NCI-H2107 (cell line): Measurements from ENCODE around the gene IL17C.
"Not testable (repeated sequence)": the region's sequence is repeated elsewhere in the genome, so short reads cannot be mapped to it uniquely, and the experiment has no call there.

Experiments
- DNase-seq: peaks from one replicate; lab custom pipeline; 2025; lab: John Stamatoyannopoulos, UW

Gene IL17C, protein sequence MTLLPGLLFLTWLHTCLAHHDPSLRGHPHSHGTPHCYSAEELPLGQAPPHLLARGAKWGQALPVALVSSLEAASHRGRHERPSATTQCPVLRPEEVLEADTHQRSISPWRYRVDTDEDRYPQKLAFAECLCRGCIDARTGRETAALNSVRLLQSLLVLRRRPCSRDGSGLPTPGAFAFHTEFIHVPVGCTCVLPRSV

DNA sequence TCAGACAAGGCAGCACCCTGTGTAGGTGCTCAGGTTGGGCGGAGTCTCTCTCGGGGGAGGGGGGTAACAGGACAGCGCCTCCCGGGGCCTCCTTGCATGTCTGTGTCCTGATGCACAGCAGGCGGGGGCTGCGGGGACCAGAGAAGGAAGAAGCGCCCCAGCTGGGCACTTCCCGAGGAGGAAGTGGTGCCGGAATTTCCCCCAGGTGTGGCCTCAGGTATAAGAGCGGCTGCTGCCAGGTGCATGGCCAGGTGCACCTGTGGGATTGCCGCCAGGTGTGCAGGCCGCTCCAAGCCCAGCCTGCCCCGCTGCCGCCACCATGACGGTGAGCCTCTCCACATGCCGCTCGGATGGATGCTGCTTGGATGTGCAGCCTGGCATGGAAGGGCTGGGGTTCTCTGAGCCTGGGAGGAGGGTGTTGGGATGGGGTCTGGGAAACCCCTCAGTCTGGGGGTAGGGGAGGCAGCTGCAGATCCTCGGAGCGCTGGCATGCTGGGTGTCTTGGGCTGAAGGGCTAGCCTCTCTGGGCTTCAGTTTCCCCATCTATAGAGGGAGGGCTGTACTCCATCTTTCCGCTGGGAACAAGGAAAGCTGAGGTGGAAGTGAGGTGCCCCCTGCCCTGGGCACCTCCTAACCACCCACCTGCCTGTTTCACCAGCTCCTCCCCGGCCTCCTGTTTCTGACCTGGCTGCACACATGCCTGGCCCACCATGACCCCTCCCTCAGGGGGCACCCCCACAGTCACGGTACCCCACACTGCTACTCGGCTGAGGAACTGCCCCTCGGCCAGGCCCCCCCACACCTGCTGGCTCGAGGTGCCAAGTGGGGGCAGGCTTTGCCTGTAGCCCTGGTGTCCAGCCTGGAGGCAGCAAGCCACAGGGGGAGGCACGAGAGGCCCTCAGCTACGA, at the start of gene IL17C:
Gene IL17C (plus strand): TSS at position 250 of the 908 bp plus-strand sequence. CDS start 70 bp downstream, at position 320.
- peak; percentile 68 for DNase-seq

DNA sequence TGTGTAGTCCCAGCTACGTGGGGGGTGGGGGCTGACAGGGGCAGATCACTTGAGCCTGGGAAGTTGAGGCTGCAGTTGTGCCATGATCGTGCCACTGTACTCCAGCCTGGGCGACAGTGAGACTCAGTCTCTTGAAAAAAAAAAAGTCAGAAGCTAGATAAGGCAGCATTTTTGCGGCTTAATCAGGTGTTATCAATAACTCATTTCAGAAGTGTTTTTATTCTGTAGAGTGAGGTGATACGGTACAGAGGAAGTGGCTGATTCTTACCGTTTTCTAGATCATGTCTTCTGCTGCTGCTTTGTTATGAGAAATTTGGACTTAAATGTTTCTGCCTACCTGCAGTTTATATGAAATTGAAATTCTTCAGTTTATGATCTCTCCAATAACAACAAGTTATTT, 49.6 kb upstream of the IL17C start:
- no peak for DNase-seq

DNA sequence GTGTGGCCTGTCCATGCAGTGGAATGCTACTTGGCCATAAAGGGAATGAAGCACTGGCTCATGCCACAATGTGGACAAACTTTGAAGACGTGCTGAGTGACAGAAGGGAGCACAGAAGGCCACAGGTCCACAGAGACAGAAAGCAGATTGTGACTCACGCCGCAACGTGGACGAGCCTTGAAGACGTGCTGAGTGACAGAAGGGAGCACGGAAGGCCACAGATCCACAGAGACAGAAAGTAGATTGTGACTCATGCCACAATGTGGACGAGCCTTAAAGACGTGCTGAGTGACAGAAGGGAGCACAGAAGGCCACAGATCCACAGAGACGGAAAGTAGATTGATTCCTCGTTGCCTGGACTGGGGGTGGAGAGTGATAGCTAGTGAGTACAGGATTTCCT, 48.9 kb upstream of the IL17C start:
- DNase-seq: no peak

DNA sequence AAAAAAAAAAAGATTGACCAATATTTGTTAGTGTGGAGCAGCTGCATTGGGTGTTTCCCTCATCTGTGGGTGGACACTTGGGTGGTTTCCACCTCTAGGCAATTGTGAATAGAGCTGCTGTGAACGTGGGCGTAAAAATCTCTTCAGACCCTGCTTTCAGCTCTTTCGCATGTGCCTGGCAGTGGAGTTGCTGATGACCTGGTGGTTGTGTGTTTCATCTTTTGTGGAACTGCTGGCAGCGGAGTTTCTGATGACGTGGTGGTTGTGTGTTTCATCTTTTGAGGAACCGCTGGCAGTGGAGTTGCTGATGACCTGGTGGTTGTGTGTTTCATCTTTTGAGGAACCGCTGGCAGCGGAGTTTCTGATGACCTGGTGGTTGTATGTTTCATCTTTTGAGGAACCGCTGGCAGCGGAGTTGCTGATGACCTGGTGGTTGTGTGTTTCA, 46.8 kb upstream of the IL17C start:
- no peak for DNase-seq

DNA sequence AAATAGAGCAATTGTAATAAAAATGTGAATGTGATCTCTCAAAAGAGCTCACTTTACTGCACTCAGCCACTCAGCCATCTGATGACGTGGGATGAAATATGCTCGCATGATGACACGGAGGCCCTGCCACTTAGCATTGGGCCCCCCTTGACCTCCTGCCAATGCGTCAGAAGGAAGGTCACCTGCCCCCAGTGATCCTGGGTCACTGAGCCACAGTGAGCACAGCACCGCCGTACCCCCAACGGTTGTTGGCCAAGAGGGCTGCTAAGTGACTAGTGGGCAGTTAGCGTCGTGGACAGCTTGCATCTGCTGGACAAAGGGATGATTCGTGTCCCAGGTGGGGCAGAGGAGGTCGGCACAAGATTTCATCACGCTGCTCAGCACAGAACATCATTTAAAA, 45.3 kb upstream of the IL17C start:
- DNase-seq: no peak

DNA sequence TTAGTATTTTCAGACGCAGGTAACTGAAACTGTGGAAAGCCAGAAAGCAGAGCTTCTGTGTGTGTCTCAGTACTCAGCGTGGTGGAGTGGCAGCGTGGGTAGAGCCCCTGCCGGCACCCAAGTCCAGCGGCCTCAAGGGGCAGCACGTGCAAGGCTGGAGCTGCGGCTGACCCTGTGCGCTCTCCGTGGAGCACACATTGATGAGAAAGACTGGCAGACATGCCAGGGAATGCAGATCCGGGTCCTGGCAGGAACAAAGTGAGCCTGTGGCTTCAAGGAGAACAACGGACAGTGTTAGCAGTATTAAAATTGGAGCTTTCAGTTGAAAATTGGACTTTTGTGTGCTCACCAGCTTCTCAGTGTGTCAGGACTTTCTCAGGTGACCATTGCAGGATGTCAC, 44.9 kb upstream of the IL17C start:
- no peak for DNase-seq

DNA sequence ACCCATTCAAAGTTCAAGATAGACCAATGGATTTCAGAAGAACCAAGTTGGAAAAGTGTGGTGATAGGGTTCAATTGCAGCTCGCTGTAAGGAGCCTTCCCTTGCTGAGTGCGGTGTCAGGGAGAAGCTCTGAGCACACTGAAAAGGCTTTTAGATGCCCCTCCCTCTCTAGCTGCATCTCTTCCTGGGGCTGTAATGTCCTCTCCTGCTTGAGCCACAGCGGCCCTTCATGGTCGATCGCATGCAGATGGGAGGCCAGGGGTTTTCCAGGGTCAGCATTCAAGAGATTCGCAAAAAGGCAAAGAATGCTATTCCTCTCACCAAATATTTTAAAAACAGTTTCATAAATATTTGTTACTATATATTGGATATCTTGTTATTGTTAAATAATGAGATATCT, 44.5 kb upstream of the IL17C start:
- DNase-seq: no peak

DNA sequence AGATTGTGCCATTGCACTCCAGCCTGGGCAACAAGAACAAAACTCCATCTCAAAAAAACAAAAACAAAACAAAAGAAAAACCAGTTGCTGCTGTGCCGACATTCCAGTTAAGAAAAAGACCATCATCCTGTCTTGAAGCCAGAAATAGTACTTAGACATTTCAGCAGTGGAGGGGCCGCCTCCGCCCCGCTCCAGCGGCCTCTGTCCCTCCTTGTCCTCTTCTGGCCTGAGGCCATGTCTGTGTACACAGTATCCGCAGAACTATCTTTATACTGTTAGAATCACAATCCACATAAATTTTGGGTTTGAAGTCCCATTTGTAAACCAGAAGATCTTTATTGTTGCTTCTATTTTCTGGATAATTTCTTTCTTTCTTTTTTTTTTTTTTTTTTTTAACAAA, 43.3 kb upstream of the IL17C start:
- no peak for DNase-seq

DNA sequence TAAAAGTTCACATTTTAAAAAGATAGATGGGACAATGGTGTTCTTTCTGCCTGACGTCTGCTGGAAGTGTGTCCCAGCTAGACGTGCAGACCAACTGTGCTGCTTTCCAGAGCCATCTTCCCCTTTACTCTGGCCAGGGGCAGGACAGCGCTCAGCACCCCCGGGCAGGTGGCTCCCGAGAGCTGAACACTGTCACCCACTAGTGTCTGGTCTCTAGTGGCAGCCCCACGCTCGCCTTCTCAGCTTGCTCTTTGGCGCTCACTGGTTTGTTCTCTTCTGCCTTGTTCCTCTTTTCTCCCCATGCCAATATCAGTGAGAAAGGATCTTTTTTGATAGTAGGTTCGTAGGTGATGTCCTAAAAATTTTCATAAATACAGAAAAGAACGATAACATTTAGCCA, 42.5 kb upstream of the IL17C start:
- no peak for DNase-seq

DNA sequence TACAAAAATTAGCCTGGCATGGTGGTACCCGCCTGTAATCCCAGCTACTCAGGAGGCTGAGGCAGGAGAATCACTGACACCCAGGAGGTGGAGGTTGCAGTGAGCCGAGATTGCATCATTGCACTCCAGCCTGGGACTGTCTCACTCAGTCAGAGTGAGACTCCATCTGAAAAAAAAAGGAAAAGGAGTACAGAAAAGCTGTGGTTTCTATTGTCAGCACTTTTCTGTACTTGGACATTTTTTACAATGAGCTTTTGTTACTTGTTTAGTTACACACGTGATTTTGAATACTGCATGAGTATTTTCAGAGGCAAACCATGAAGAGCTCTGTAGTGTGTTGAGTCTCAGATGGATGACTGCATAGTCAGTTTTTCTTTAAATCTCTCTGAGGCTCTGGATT, 41.9 kb upstream of the IL17C start:
- DNase-seq: no peak

DNA sequence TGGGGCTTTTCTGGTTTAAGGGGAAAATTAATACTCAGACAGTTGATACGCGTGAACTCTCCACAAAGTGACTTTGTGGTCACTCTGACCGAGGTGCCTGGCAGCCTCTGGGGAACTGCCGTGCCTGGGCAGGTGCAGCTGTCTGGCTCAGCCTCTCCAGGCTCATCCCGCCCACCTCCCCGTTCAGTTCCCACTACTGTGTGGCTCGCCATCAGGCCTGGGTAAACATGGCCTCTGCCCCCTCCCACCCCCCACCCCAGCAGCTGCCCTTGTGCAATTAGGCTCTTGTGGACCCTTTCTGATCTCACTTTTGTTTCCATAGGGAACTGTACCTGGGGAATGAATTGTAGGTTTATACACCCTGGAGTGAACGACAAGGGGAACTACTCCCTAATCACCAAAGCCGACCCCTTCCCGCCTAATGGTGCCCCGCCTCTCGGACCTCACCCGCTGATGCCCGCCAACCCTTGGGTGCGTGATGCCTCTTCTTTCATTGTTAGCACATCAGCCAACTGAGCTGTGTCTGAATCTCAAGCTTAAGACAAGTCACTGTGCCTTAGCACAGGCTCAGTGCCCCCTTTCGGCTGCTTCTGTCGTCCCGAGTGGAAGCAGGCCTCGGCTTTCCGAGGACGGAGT, 40.4 kb upstream of the IL17C start:
- no peak for DNase-seq

DNA sequence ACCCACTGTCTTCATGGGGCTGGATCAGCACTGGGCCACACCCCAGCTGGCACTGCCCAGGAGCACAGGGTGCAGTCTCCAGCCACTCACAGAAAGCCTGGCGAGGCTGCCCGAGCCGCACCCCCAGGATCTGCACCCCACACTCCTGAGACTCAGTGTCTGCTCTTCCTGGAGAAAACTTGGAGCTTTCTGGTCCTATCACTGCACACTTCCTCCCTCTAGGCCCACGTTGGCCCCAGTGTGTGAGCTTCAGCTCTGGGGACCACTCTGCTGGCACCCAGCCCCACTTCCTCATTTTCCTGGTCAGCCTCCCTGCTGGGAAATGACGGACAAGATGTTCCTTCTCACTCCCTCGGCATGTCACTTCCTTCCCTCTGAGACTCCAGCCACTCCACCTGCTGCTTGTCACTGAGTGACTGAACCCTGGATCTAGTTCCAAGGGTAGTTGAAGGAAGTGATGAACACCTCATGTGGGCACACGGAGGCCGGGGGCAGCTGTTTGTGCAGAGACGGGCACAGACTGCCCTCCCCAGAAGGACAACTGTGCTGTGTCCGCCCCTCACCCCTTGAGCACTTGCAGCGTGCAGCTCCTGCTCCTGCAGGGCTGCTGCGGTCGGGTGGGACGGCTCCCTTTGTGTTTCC, 39.2 kb upstream of the IL17C start:
- no peak for DNase-seq

DNA sequence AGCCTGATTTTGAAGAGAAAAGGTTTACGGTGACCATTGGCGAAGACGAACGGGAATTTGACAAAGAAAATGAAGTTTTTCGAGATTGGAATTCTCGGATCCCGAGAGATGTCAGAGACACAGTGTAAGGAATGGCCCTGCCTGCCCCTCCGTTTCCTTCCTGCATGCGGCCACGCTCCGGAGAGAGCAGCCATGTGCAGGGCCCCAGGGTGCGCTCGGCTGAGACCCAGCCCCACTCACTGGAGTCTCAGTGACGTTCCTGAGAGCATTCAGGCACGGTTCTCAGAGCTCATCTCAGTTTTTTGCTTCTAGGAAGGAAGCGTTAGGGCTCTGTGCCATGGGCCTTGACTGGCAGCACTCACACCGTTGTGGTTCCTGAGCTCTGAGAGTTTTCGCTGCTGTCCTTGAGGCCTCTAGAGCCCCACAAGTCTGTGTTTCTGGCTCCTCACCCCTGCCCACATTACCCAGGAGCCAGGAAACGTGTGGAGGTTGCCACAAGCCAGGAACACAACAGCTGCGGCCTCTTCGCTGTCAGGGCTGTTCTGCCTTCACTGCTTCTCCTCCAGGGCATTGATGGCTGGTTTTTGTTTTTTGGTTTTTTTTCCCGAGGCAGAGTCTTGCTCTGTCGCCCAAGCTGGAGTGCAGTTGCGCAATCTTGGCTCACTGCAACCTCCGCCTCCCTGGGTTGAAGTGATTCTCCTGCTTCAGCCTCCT, 38.4 kb upstream of the IL17C start:
- no peak for DNase-seq

DNA sequence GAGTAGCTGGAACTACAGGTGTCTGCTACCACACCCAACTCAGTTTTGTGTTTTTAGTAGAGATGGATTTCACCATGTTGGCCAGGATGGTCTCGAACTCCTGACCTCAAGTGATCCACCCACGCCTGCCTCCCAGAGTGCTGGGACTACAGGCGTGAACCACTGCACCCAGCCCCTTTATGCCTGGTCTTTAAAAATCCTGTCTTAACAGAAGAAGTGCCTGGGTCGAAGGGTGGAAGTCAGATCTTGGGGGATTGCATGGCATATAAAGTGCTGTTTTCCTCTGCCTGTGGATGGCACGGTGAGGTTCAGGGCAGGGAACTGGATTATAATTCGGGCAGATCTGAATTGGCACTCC, 37.9 kb upstream of the IL17C start:
- no peak for DNase-seq

DNA sequence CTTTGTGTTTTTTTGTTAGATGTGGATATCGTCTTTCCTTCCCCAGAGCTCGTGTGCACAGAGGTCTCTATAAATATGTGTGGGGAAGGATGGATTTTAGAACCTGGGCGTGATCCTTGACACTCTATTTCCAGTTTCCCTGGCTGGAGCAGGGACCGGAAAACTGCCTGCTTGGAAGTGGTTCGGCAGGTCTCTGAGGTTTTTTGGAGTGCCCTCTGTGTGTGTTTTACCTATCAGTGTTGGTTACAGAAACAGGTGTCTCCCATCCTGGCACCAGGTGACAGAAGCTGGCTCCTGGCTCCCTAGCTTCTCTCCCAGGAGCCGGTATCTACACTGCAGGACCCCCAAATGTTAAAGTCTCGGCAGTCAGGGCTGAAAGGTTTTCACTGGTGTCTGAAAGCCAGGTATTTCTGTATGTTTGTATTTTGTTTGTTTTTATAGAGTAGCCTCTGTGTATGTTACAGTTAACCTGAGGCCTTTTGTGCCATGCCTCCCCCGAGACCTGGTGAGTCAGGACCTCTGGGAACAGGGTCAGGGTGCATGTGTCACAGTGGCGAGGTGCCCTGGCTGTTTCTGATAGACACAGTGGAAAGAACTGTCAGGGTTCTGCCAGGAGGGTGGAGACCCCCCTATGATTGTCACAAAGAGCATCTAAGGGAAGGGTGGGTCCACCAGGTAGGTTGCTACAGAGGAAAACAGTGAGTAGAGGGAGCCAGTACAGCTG, 36.9 kb upstream of the IL17C start:
- DNase-seq: peak; percentile 35

DNA sequence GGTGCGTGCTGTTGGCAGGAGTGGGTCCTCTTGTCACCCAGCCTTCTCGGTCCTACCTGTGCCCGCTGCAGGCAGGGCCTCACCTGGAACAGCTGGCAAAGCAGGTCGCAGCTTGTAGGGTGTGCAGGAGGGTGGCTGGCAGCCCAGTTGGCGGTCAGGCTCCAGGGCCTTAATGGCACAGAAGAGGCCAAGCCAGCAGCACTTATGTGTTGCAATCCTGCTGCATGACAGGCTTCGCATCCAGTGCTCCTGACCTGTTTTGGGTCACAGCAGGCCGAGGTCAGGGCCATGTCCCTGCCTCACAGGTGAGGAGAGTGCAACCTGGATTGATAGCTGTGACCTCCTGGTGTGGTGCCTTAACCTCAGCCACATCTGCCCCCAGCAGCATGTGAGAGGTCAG, 36.3 kb upstream of the IL17C start:
- no peak for DNase-seq

DNA sequence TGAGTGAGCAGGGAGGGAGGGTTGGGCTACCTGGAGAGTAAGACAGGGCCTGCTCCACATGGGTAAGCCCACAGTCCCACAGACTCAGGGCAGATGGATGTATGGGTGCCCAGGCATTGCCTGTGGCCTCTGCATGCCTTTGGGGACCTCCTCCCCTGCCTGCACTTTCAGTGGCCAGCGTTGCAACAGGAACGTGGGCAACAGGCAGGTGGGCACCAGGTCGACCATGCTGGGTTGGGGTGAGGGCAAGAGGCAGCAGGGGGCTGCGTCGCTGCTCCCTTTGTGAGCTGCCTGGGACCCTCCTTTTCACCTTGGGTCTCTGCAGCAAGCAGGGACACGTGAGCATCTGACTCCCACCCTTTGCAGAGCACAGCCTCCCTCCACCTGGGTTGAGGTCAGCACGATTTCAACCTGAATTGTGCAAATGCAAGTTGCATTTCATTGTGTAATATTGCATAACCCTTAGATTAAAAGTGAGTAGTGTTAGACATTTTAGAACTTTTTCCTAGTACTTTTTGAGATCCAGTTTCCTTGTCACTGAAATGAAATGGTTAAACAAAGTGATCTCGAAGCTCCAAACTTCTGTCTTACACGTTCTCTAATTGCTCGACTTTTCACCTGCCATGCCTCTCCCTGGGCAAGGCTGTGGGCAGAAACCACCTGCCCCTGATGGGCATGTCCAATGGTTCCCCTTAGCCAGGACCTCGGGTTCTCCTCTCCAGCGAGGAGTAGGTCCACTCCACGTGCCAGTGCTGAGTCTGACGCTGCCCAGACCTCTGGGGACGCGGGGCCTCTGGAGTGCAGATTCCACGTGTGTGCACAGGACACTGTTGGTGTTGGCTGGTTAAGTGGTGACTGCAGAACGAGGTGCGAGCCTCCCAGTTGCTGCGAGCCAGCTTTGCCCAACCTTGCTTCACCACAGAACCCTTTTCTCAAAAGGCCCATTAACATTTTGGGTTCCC, 32.9 kb upstream of the IL17C start:
- DNase-seq: no peak

DNA sequence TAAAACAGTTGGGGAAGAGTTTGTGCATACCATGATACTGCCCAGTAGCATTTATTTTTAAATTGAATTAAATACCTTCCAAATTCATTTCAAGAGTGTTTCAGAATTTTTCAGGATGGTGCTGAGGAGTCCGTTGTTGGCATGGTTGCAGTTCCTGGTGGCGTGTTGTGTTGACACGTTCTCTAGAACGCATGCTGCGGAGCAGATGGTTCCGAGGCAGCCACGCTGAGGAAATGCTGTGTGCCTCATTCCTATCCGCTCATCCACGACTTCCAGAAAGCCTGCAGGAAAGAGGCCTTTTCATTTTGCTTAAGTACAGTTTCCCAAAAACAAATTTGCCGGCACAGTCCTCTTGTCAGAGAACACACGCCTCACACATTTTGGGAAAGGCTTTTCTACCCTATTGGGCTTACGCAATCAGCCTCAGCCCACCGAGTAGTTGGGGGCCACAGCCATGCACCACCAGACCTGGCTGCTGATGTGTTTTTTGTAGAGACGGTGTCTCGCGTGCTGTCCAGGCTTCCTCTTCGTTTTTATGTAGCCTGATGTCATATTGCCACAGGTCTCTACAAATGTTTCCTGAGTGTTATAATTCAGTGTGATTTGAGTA, 32.1 kb upstream of the IL17C start:
- DNase-seq: no peak

DNA sequence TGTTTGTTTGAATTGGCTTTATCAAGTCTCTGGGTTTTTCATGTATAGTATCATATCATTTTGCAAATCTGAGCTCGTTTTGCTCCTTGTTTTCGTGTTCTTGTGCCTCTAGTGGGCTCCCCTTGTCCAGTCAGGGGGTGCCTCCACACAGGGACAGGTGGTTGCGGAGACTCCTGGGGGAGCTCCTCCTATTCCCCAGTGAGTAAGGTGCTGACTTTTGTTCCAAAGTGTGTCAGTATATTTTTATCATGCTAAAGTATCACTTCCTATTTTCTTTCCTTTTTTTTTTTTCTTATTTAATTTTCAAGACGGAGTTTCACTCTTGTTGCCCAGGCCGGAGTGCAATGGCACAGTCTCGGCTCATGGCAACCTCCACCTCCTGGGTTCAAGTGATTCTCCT, 30.3 kb upstream of the IL17C start:
- DNase-seq: no peak

DNA sequence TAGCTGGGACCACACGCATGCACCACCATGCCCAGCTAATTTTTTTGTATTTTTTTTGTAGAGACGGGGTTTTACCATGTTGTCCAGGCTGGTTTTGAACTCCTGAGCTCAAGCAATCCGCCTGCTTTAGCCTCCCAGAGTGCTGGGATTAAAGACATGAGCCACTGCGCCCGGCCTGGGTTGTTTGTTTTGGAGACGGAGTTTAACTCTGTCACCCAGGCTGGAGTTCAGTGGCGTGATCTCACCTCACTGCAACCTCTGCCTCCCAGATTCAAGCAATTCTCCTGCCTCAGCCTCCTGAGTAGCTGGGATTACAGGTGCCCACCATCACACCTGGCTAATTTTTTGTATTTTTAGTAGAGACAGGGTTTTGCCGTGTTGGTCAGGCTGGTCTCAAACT, 28.9 kb upstream of the IL17C start:
- DNase-seq: not testable (repeated sequence)
